ENCODE measurements around the gene NSRP1. TPM values are rescaled to one million over a fixed set of nuclear protein-coding genes. Genes with fewer than 3 reads are reported as not detected.
"Not testable (repeated sequence)": the region's sequence is repeated elsewhere in the genome, so short reads cannot be mapped to it uniquely, and the experiment has no call there.

NSRP1 gene
- total RNA-seq, 1 experiment from 2014 or later, result 4.7 TPM

DNA sequence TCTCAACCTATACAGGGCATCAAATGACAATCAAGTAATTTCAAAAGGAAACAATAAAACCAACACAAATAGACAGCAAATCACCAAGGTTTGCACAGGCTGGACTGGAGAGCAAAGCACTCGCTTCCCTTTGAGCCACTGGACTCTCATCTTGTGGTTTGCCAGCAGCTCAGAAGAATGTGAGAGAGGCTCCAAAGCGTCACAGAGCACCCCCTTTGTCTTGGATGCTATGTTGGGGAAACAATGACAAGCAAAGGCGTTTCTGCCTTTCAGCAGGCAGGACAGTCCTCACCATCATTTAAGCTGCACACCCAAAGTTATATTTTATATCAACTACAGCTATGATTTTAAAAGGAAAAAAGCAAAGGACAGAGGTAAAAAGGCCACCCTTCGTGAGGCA is 105.6 kb downstream of the NSRP1 start:
- Histone ChIP-seq H3K4me3 (no peak overlapping the region), H3K27me3 (no peaks in the 10 kb centered on the region), H3K9me3 (no peaks in the 10 kb centered on the region), H3K36me3 (no peaks in the 10 kb centered on the region)
- DNase-seq, result no peak

DNA sequence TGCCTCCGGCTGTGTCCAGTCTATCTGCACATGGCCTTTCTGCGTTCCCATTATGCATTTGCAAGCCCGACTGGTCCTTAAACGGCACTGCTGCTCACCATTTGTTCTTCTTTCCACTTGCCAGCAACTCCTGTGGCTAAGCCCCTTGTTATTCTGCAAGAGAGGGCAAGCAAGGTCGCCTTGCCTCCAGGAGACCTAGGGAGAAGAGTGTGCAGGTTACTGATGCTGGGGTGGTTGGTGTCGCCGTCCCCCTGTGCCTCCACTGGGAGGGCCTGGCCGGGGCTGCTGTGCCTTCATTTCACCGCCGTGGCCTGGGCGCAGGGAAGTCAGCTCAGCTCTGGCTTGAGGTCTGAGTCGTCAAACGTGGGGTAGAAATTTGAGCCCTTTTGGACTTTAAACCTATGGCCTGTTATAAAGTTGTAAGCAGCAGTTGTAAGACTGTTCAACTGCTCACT is 106.1 kb downstream of the NSRP1 start:
- Histone ChIP-seq H3K4me3 (no peak overlapping the region), H3K36me3 (no peaks in the 10 kb centered on the region), H3K27me3 (no peaks in the 10 kb centered on the region), H3K9me3 (no peaks in the 10 kb centered on the region)
- DNase-seq, result no peak

DNA sequence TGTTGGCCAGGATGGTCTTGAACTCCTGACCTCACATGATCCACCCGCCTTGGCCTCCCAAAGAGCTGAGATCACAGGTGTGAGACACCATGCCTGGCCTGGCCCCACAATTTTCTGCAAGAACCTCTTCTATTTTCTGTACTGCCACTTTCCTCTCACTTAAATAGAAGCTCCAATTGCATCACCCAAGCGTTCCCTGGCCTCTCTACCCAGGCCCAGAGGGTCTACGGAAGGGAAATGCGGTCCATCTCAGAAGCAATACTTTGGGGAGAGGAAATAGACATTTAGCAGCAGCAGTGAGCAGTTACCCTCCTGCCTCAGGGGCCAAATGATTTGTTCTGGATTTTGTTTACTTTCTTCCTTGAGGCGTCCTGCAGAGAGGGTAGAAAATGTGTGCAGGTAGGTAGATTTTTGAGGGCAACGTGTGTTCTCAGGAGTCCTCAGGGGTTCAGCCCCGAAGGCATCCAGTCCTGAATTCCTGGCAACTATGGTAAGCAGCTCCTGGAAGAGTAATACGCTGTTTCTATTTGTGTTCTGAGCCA is 107.9 kb downstream of the NSRP1 start:
- no peaks in the 10 kb centered on the region for H3K9me3 ChIP-seq
- no peak overlapping the region for H3K4me3 ChIP-seq
- DNase-seq, result no peak
- no peaks in the 10 kb centered on the region for H3K36me3 ChIP-seq
- no peaks in the 10 kb centered on the region for H3K27me3 ChIP-seq

DNA sequence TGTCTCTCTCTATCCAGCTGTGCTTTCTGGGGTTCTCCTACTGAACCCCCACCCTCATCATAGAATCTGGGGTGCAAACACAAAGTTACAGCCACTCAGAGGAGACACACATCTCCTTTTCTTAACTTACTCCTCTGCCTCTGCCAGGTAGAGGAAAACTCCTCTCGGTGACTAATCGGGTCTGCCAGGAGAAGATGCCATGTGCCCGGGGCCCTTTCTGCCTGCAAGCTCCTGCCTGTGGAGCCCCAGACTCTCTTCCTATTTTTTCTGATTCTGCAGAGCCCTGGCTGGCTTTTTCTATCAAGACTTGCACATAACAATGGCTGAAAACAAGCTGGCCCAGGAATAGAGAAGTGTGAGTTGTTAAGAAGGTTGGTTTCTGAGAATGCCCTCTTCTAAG is 108.5 kb downstream of the NSRP1 start:
- no peaks in the 10 kb centered on the region for H3K9me3 ChIP-seq
- no peak overlapping the region for H3K4me3 ChIP-seq
- no peak for DNase-seq

DNA sequence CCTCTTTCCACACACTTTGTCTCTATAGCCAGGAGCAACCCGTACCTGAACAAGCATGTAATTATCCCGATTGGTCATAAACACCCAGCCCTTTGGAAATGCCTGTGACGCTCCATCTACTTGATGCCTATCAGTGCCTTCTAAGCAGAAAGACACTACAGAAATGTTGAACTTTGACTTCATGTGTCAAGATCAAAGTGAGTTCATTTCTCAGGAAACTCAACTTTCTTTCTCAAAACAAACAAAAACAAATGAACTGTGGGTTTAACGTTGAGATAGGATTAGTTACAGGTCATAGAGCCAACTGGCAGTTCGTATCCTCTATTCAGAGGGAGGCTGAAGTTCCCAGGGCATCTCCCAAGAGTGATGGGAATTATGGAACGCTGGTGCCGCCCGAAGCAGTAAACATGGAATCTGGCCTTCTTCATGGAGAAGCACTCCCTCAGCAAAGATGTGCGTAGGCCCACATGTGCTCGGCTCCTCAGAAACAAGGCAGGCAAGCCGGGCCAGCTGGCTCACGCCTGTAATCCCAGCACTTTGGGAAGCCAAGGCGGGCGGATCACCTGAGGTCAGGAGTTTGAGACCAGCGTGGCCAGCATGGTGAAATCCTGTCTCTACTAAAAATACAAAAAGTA is 109.4 kb downstream of the NSRP1 start:
- H3K9me3 ChIP-seq, result no peaks in the 10 kb centered on the region
- H3K27me3 ChIP-seq, result no peaks in the 10 kb centered on the region
- DNase-seq, result no peak
- no peaks in the 10 kb centered on the region for H3K36me3 ChIP-seq
- no peak overlapping the region for H3K4me3 ChIP-seq

More for the DNA sequence above, 108.5 kb downstream of the NSRP1 start:
- no peaks in the 10 kb centered on the region for H3K27me3 ChIP-seq
- H3K36me3 ChIP-seq, result no peaks in the 10 kb centered on the region

DNA sequence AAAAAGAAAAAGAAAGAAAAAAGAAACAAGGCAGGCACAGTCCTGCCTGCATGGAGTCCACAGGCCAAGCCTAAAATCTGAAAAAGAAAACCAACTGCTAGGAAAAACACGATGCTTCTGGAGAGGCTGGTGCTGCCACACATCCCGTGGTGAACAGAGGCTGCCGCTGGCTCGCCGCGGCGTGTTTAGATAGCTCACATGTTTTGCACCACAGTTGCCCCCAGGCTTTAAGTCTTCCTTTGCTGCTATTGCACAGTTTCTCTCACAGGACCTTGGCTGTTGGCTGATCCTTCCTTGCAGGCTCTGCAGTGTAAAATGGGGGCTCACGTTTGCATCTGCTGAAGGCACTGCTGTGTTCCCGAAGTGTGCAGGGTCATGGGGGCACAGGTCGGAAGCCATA is 110.3 kb downstream of the NSRP1 start:
- H3K4me3 ChIP-seq, result no peak overlapping the region
- 0 out of 2 replicates have a peak, but pooled peaks cover 1% of the 10 kb centered on the region for H3K27me3 ChIP-seq
- H3K36me3 ChIP-seq, result no peaks in the 10 kb centered on the region
- H3K9me3 ChIP-seq, result no peaks in the 10 kb centered on the region
- no peak for DNase-seq

DNA sequence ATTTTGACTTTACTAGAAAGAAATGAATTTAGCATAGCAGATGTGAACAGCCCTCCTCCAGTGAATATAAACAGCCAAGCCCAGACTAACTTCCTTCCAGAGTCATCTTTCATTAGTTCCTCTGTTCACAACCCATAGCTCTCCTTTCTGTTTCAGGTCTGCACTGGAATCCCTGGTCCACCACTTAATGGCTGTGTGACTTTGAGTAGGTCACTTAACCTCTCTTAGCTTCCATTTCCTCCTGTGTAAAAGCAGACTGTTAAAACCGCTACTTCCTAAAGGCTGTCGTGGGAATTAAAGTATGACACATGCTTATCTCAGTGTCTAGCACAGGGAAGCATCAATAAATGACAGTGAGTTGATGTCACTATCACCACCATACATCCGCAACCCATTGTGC is 111.4 kb downstream of the NSRP1 start:
- no peaks in the 10 kb centered on the region for H3K9me3 ChIP-seq
- 0 out of 2 replicates have a peak, but pooled peaks cover 6% of the 10 kb centered on the region for H3K27me3 ChIP-seq
- DNase-seq, result no peak
- H3K36me3 ChIP-seq, result no peaks in the 10 kb centered on the region
- H3K4me3 ChIP-seq, result no peak overlapping the region

DNA sequence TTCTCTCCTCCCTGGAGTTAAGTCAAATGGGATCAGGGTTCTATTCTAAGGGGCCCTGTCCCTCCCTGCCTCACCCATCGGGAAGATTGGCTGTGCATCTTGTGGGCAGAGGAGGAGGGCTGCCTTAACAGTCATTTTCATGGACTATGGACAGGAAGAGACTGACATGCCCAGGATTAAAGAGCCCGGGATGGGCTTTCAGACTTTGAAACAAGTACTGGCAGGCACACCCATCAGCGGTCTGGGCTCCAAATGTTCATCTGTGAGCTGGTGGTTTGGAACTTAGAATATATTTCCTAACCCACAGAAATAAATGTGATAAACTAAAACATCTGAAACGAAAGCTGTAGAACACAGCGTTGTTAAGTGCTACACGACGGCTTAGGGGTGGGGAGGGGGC is 112.4 kb downstream of the NSRP1 start:
- DNase-seq, result peak; percentile 25
- Histone ChIP-seq H3K27me3 (peaks cover 15% of the 10 kb centered on the region), H3K4me3 (peak overlapping the region; percentile 2; the same call in 1 of the 2 replicates), H3K36me3 (no peaks in the 10 kb centered on the region), H3K9me3 (no peaks in the 10 kb centered on the region)

DNA sequence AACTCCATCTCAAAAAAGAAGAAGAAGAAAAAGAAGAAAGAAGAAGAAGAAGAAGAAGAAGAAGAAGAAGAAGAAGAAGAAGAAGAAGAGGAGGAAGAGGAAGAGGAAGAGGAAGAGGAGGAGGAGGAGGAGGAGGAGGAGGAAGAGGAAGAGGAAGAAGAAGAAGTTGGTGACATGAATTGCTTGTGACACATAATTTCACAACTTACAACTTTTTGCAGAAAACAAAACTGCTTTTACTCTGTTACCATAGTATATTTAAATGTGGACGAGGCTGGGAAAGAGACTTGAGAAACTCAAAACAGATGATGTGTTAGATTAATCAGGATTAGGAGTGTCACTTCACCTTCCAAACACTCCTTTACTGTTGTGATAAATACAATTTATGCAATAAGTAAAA is 113.4 kb downstream of the NSRP1 start:
- DNase-seq, H3K9me3 ChIP-seq, H3K36me3 ChIP-seq, H3K4me3 ChIP-seq: not testable (repeated sequence)
- H3K27me3 ChIP-seq, result peaks cover 25% of the 10 kb centered on the region

DNA sequence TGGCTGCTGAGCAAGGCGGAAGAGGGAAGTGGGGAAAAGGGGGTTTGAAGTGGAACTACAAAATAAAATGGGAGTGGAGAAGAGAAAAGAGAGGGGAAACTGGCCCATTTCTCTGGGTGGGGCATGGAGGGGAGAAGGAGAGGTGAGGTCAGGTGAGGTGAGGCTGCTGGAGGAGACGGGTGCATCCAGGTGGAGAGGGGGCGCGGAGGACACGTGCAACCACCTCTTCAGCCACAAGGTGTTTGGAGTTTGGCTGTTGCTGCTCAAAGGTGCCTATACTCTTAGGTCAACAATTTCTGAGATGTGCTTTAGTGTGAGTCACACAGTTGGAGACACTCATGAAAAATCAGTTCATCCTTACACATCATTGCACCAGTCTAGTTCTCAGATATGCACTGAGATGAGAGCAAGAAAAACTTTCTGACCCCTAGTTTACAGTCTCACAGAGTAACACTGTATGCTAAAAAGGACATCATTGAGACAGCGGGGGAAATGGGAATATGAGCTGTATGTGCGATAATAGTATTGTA is 114.0 kb downstream of the NSRP1 start:
- no peak overlapping the region for H3K4me3 ChIP-seq
- no peak for DNase-seq
- H3K36me3 ChIP-seq, result no peaks in the 10 kb centered on the region
- no peaks in the 10 kb centered on the region for H3K9me3 ChIP-seq
- peaks cover 32% of the 10 kb centered on the region for H3K27me3 ChIP-seq

DNA sequence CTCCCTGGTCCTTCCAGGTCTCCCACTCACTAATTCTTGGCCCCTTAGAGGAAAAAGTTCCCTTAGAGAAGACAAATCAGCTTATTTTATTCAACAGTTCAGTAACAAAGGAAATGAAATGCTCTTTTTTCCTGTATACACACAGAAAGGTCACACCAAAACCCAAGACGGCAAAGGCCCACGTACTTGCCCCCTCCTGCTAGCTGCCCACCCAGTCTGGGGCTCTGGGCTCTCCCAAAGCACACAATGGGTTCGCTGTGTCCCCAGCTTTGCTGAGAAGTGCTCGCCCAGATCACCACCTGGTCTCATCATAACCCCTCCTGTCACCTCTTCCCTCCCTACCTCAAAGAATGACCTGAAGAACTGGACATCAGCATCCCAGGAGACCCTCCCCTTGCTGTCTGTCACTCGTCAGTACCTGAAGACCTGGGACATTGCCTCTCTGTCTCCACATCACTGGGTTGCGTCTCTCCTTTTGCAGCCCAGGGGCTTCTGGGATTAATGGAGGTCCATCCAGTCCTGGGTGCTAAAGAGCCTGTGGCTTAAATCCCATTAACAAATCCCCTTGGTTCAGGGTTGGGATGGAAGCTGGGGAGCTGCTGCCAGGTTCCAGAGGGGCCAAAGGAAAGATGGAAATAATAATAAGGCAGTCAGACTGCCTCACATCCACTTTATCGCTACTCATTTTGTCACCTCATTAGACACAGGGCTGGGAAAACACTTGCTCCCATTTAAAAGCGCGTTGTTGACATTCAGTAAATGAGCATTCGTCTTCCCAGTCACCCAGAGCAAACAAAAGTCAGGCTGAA is 115.6 kb downstream of the NSRP1 start:
- no peaks in the 10 kb centered on the region for H3K9me3 ChIP-seq
- no peak for DNase-seq
- no peak overlapping the region for H3K4me3 ChIP-seq
- peaks cover 39% of the 10 kb centered on the region for H3K27me3 ChIP-seq
- H3K36me3 ChIP-seq, result no peaks in the 10 kb centered on the region

DNA sequence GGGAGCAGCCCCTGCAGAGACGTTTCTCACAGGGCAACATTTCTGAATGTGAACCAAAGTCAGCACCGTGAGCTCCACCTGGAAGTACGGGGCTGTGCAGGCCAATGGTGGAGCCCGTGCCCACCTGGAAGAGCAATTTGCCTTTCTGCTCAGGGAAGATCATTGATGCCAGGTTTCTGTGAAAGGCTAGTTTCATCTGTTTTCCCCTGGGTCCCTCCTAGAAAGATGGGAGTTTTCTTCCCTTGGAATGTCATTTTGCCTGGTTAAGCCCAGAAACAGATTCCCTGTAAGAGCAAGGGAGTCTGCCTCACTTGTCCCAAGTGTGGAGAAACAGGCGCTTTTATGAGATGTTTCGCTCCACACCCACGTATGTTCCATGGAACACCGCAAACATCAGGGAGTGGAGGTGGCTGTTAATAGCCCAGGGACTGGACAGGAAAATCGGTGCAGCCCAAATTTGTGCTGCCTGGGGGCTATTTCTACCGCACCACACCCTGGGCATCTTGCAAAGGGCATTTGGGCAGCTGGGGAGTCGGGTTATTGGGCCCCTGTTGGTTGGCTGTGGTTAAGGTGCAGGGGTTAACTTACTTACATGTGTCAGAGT is 116.3 kb downstream of the NSRP1 start:
- Histone ChIP-seq H3K27me3 (peaks cover 39% of the 10 kb centered on the region), H3K36me3 (no peaks in the 10 kb centered on the region), H3K9me3 (no peaks in the 10 kb centered on the region), H3K4me3 (no peak overlapping the region)
- DNase-seq, result no peak

DNA sequence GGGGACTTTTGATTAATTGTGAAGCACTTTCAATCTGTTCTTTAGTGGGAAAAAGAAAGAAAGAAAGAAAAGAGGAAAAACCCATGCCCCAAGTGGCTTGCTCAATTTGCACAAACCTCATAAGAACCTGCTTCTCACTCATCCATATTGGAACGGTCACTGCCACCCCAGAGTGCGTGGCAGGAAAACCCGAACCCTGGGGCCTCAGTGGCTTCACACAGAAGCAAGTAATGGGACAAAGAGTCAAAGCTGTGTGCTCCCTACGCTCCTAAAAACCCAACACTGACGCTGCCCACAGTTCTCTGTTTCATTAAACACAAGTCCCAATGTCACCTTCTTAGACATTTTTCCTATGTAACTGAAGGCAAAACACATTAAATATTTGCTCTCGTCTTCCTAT is 117.7 kb downstream of the NSRP1 start:
- no peak for DNase-seq
- Histone ChIP-seq H3K9me3 (no peaks in the 10 kb centered on the region), H3K36me3 (no peaks in the 10 kb centered on the region), H3K27me3 (peaks cover 39% of the 10 kb centered on the region), H3K4me3 (no peak overlapping the region)

DNA sequence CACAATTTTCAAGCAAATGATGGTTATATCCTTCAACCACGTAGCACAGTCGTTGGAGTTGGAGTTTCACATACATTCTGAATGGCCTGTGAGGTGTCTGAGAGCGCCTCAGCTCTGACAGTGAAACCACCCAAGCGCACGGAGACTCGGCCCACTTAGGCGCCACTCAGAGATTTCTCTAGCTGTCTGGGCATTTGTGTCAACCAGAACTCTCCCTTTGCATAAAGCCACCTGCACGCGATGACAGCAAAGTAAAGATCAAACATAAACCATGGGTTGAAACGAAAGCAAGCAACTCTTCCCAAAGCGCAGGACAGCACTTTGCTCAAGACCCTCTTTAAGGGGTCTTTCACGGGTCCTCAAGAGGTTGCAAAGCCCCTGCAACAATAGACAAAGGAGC is 118.3 kb downstream of the NSRP1 start:
- no peak for DNase-seq

DNA sequence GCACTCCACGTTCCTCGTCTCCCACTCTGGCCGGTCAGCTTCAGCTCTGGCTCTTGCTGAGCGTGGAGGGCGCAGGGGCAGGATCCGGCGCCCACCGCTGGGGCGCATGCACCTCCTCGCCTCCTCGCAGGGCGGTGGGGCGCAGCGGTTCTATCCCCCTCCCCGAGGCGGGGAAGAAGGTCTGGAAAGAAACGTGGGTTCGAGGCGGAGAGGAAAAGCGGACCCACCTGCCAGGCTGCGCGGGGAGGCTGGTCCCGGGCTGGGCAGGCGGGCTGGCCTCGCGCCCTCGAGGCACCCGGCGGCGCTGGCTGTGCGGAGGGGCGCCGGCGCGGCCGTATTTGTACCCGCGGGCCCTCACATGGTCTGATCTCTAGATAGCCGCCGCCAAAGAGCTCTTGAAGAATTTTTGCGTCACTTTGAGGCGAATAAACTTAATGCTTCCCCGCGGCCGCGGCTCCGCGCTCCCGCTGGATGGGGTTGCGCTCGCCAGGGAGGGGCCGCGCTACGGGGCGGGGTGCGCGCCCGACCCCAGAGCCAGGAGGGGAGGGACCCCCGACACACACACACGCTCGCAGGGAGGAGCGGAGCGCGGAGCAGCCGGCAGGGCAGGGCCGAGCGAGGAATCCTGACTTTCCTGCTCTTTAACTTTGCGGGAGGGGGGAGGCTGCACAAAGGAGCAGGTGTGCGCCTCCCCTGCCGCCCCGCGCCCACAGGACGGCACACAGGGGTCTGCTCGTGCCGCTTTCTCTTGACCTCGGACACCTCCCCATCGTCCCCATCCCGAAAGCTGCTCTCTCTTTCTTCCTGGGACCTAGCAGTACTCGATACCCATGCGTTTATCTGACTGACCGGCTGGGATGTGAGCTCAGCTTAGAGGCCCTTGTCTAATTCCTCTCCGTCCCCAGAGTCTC is 119.0 kb downstream of the NSRP1 start, which contains the start of gene SLC6A4:
TSS of gene SLC6A4 (minus strand) at position 312 of the 911 bp plus-strand sequence. CDS start 13,739 bp downstream, outside the sequence.
- H3K9me3 ChIP-seq, result peaks cover 3% of the 10 kb centered on the region; the same call in 1 of the 2 replicates
- H3K4me3 ChIP-seq, result peak within 1 kb of the TSS; percentile 42
- no peaks in the 10 kb centered on the region for H3K36me3 ChIP-seq
- DNase-seq, result peak; percentile 15
- H3K27me3 ChIP-seq, result peaks cover 39% of the 10 kb centered on the region

More for the DNA sequence above, 118.3 kb downstream of the NSRP1 start:
- Histone ChIP-seq H3K36me3 (no peaks in the 10 kb centered on the region), H3K27me3 (peaks cover 39% of the 10 kb centered on the region), H3K9me3 (no peaks in the 10 kb centered on the region; the same call in 1 of the 2 replicates), H3K4me3 (no peak overlapping the region)
